Measurements from ENCODE around the gene AKNA.

The AKNA gene

DNA sequence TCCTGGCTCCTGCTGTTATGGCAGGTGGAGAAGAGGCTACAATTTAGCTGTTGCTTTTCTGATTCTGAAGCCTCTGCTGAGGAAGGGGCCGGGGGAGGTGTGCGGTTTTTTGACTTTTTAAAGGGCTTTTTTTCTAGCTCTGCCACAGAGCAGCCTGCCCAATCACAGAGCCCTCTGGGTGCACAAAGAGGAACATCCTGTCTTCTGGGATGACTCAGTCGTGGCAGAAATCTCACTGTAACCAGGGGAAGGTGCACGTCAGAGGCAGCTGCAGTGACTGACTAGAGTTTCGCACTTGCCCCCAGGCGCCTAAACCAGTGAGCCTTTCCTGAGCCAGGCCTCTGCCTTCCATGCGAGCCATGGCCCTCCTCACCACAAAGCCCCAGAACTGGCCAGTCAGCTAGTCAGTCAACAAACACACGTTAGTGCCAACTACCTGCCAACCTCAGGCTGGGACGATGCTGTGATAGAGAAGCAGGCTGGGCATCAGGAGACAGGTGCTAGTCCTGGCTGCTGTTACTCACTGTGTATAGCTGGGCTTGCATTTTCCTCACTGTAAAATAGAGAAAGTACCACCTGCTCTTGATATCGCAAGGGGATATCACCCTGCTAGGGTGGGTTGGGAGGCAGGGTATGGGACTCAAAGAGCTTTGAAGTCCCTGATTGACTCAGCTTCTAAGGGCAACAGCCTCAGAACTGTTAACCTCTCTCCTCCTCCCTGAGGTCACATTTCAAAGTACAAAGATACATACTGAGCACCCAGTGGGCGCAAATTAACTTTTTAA is 2.2 kb downstream of the AKNA start:
- Histone ChIP-seq H3K4me1 (0 out of 2 replicates have a peak, but pooled peaks cover 4% of the 10 kb centered on the region), H3K36me3 (no peaks in the 10 kb centered on the region), H3K27me3 (no peaks in the 10 kb centered on the region), H3K4me3 (ENCODE audit: low read depth, low read length) (no peak overlapping the region), H3K9me3 (no peaks in the 10 kb centered on the region)
- DNase-seq: peak; percentile 56
- TF ChIP-seq, protein P1, sequence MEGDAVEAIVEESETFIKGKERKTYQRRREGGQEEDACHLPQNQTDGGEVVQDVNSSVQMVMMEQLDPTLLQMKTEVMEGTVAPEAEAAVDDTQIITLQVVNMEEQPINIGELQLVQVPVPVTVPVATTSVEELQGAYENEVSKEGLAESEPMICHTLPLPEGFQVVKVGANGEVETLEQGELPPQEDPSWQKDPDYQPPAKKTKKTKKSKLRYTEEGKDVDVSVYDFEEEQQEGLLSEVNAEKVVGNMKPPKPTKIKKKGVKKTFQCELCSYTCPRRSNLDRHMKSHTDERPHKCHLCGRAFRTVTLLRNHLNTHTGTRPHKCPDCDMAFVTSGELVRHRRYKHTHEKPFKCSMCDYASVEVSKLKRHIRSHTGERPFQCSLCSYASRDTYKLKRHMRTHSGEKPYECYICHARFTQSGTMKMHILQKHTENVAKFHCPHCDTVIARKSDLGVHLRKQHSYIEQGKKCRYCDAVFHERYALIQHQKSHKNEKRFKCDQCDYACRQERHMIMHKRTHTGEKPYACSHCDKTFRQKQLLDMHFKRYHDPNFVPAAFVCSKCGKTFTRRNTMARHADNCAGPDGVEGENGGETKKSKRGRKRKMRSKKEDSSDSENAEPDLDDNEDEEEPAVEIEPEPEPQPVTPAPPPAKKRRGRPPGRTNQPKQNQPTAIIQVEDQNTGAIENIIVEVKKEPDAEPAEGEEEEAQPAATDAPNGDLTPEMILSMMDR (IDR thresholded peaks at IDR 0.05; ENCODE audit: low read depth, low read length): no peak

DNA sequence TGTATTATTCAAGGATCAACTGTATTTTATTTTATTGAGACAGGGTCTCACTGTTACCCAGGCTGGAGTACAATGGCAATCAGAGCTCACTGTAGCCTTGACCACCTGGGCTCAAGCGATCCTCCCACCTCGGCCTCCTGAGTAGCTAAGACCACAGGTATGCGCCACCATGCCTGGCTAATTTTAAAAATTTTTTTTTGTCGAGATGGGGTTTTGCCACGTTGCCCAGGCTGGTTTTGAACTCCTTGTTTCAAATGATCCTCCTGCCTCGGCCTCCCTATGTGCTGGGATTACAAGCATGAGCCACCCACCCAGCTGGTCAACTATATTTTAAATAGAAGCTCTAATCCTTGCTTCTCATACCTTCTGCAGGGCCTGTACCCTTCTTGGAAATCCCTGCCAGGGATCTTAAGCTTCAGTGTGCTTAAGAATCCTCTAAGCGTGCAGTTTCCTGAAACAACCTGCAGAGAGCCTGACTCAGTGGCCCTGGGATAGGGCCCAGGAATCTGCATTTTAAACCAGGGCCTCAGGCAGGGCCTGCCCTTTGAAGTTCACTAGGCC is 2.9 kb downstream of the AKNA start:
- H3K4me3 ChIP-seq (ENCODE audit: low read depth, low read length): no peak overlapping the region
- H3K4me1 ChIP-seq: 0 out of 2 replicates have a peak, but pooled peaks cover 4% of the 10 kb centered on the region
- no peaks in the 10 kb centered on the region for H3K9me3 ChIP-seq
- TF ChIP-seq, protein P1 (IDR thresholded peaks at IDR 0.05; ENCODE audit: low read depth, low read length): no peak
- DNase-seq: no peak
- no peaks in the 10 kb centered on the region for H3K36me3 ChIP-seq
- no peaks in the 10 kb centered on the region for H3K27me3 ChIP-seq

DNA sequence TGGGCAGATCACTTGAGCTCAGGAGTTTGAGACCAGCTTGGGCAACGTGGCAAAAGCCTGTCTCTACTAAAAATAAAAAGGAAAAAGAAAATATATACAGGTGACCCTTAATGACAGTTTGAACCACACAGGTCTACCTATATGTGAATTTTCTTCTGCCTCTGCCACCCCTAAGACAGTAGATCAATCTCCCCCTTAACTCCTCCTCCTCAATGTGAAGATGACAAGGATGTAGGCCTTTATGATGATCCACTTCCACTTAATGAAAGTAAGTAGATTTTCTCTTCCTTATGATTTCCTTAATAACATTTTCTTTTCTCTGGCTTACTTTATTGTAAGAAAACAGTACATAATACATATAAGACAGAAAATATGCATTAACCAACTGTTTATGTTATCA is 3.4 kb downstream of the AKNA start:
- Histone ChIP-seq H3K4me1 (0 out of 2 replicates have a peak, but pooled peaks cover 4% of the 10 kb centered on the region), H3K4me3 (ENCODE audit: low read depth, low read length) (no peak overlapping the region), H3K36me3 (no peaks in the 10 kb centered on the region), H3K27me3 (no peaks in the 10 kb centered on the region), H3K9me3 (no peaks in the 10 kb centered on the region)
- TF ChIP-seq, protein P1 (IDR thresholded peaks at IDR 0.05; ENCODE audit: low read depth, low read length): no peak
- DNase-seq: no peak

DNA sequence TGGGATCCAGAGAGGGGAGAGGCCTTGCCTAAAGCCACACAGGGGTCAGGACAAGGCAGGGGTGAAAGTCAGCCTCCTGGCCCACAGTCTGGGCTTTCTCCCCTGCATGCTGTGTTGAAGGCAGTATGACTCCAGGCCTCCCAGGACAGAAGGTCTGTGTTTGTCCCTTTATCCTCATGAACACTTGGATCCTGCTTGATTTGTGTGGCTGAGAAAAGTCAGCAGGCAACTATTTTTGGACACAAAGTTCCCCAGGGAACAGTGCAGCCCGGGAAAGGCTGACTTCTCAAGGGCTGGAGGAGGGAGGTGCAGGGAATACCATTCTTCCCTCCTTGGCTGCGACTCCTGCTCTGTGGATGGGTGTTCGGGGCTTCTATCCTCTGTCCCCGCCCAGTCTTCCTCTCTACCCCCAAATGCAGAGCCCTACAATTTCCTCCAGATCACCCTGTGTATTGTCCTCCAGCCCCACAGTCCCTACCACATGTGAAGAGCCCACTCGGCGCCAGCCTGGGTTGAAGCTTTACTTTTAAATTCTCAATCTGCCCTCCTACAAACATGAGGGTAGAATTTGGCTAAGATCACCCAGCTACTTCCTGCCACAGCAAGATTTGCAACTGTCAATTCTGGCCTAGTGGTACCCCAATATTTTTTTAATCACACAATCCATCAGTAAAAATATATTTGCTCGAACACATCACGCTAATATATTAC is 4.1 kb downstream of the AKNA start:
- Histone ChIP-seq H3K27me3 (no peaks in the 10 kb centered on the region), H3K4me1 (0 out of 2 replicates have a peak, but pooled peaks cover 4% of the 10 kb centered on the region), H3K9me3 (no peaks in the 10 kb centered on the region), H3K4me3 (ENCODE audit: low read depth, low read length) (no peak overlapping the region), H3K36me3 (no peaks in the 10 kb centered on the region)
- no peak for DNase-seq
- TF ChIP-seq, protein P1 (IDR thresholded peaks at IDR 0.05; ENCODE audit: low read depth, low read length): no peak

DNA sequence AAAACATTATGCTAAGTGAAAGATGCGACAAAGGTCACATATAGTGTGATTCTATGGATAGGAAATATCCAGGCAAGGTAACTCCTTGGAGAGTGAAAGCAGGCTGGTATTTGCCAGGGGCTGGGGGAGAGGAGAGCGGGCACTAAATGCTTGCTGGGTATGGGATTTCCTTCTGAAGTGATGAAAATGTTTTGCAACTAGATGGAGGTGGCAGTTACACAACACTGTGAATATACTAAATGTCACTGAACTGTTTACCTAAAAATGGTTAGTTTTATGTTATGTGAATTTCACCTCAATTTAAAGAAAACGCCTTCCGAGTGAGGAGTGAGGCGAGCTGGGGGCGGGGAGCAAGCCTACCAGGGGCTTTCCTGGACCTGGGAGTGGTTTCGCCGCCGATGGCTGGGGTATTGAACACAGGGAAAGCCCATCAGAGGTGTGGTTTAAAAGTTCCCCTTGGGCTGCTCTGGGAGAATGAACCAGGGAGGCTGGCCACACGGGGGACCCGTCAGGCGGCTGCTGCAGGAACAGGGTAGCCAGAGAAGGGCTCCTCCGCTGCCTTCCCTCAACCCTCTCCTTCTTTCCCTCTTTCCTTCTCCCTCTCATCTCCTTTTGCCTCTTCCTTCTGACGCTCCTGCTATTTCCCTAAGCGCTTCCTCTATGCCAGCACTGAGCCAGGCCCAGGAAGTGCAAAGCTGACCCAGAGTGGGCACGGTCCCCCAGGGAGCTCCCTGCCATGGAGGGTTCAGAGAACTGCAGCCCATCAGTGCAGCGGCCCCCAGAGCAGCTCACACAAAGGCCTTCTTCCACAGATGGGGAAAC is 4.9 kb downstream of the AKNA start:
- no peak for DNase-seq
- no peaks in the 10 kb centered on the region for H3K36me3 ChIP-seq
- H3K27me3 ChIP-seq: no peaks in the 10 kb centered on the region
- TF ChIP-seq, protein P1 (IDR thresholded peaks at IDR 0.05; ENCODE audit: low read depth, low read length): no peak
- H3K9me3 ChIP-seq: no peaks in the 10 kb centered on the region
- H3K4me1 ChIP-seq: 0 out of 2 replicates have a peak, but pooled peaks cover 4% of the 10 kb centered on the region
- H3K4me3 ChIP-seq (ENCODE audit: low read depth, low read length): no peak overlapping the region

Data from BE2C (cell line).